Non-pigmented ciliary epithelial cell (primary cell): ENCODE results near the gene HIVEP3.
A peak's percentile ranks its signal among the peaks of the same experiment; 100 is the strongest.
"Not testable (repeated sequence)": the region's sequence is repeated elsewhere in the genome, so short reads cannot be mapped to it uniquely, and the experiment has no call there.

Experiments used
- DNase-seq: peaks from one replicate; pipeline ENCODE4 v3.0.0-alpha.2; 2010; ENCODE audit warnings: low read depth

The HIVEP3 gene

DNA sequence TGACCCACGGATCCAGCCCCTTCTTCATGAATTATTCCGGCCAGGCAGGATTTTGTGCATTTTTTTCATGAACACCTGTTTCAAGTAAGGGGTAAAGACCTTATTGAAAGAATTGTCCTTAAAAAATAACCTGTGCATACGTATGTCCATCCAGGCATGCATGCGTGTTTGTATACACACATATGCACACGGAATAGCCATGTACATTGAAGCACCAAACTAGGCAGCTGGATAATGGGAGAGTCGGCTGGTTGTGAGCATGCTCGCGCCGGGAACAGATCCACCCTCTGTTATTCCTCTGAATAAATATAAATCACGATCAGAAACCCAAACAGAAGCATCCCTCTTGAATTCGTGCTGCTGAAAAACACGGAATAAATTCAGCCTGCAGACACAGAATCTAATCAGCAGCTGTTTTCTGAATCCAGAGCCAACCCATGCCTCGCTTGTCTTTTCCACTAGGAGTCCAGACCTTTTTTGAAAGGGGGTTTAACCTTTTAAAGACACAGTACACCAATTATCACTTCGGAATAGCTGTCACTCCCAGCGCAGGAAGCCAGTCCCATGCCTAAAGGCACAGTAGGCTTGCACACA is at the start of gene HIVEP3:
Gene HIVEP3 (minus strand): TSS at position 473 of the 594 bp plus-strand sequence.
- DNase-seq, result no peak

DNA sequence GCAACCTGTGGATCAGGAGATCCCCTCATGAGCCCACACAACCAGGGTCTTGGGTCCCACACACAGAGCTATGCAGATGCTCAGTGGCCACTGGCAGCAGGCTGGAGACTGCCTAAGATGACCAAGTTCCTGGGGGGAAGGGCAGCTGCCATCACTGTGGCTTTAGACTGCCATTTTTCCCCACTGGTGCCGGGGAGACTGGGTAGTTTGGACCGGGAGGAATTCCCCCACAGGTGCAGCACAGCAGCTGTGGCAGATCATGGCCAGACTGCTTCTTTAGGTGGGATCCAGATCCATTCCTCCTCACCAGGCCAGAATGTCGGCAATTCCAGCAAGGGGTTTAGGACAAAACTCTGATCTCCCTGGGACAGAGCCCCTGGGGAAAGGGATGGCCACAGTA is 45.7 kb upstream of the HIVEP3 start:
- DNase-seq, result no peak

DNA sequence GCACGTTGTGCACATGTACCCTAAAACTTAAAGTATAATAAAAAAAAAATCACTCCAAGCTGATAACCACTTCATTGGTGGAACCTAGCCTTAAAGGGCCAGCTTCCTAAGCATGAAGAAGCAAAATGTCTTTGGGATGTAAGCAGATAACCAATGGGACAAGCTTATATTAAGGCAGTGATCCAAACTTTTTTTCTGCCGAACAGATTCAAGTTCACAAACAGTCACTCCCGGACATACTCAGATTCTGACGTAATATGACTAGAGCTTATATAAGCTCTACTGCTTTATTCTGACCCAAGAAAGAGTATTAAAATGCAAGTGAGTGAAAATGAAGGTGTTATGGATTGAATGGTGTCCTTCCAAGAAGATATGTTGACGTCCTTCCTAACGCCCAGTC is 44.9 kb upstream of the HIVEP3 start:
- no peak for DNase-seq

DNA sequence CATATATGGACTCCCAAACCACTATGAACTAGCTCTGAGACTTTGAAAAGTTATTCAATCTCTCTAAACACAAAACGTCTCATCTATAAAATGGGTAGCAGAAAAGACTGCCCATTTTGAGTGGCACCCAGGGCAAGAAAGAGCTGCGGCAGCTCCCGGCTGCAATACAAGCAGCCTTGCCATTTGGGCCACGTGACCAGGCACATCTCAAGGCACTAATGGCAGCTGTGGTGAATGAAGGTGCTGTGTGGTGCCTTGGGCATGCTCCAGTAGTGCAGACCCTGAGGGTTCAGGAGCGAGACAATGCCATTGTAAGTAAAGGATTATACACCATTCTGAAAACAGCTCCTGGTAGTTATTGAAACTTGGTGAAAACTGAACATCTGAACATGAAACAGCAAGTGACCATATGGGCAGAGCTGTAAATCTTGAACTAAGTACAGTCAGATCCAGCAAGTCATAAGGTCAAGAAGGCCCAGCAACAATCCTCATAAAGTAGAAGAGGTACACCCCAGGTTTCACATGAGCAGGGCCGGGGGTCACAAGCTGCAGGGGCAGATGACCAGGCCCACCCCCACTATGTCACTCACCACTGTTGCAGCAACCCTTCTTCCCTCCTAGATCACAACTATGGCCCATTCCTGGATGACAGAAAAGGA is 39.4 kb upstream of the HIVEP3 start:
- DNase-seq, result no peak

DNA sequence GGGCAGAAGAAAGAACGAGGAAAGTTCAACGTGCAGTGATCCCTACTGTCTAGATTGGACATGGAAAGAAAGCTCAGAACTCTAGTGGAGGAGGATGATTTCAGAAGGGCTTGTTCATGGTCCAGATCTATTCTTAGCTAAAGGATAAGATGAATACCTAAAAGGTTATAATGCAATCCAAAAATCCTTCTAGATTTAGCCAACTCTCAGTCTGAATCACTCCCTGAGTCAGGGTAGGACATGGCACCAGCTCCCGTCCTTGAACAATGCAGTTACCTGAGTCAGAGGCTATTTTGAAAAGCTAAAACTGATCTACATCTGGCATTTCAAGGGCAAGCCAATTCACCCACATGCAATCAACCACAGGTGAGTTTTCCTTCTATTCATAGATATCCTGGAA is 38.8 kb upstream of the HIVEP3 start:
- DNase-seq, result no peak

GRCh38 chr1:41955461-41956159 is 36.9 kb upstream of the HIVEP3 start:
- peak; percentile 85 for DNase-seq

GRCh38 chr1:41954533-41954944 is 35.8 kb upstream of the HIVEP3 start:
- DNase-seq, result peak; percentile 83

GRCh38 chr1:41953291-41953690 is 34.6 kb upstream of the HIVEP3 start:
- no peak for DNase-seq

DNA sequence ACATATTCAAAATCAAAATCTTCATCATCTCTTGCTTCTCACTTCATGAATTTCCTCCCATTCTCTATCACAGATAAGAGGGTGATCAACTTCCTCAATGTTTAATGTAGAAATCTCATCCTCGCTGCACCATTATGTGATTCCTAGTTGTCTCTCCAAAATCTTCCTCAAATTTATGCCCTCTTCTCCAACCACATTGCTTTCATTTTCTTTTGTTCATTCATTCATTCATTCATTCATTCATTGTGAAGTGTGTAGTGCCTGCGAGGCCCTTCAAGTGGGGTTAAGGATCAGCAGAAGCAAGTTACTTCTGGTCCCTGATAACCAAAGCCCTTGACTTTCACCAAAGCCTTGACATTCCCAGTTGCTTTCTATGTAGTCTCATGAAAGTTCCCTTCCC is 33.5 kb upstream of the HIVEP3 start:
- DNase-seq, result no peak

DNA sequence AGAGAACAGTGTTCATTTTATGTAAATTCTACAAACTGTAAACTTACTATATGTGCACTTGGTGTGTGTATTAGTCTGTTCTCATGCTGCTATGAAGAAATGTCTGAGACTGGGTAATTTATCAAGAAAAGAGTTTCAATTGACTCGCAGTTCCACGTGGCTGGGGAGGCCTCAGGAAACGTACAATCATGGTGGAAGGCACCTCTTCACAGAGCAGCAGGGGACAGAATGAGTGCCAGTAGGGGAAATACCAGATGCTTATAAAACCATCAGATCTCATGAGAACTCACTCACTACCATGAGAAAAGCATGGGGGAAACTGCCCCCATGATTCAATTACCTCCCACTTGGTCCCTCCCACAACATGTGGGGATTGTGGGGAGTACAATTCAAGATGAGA is 32.8 kb upstream of the HIVEP3 start:
- DNase-seq, result not testable (repeated sequence)

DNA sequence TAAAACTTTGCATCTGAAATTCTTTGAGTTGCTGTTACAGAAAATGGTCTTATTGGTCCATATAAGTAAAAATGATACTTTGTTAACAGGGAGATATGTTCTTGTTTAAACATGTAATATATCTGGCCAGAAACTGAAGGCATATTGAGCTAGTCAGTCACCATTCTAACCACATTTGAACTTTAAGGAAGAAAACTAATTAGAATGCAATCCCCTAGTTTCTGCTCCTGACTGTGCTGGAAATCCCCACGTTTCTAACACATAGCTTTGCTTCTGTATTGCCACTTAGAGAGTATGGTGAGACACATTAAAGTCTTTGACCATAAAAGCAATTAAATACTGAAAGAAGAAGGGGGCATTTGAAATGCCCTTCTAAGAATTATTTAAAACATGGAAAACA is 32.1 kb upstream of the HIVEP3 start:
- DNase-seq, result no peak

DNA sequence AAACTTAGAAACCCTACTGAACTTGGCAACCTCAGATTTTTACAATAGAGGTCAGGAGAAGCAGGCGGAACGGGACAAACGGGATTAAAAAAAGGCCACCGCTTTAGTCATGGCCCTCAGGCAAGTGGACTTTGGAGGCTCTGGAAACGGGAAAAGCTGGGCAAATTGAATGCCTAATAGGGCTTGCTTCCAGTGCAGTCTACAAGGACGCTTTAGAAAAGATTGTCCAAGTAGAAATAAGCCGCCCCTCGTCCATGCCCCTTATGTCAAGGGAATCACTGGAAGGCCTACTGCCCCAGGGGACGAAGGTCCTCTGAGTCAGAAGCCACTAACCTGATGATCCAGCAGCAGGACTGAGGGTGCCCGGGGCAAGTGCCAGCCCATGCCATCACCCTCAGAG is 27.2 kb upstream of the HIVEP3 start:
- not testable (repeated sequence) for DNase-seq

- no peak for DNase-seq
These were observed 25.0 kb upstream of the HIVEP3 start for GRCh38 chr1:41943717-41944116.

DNA sequence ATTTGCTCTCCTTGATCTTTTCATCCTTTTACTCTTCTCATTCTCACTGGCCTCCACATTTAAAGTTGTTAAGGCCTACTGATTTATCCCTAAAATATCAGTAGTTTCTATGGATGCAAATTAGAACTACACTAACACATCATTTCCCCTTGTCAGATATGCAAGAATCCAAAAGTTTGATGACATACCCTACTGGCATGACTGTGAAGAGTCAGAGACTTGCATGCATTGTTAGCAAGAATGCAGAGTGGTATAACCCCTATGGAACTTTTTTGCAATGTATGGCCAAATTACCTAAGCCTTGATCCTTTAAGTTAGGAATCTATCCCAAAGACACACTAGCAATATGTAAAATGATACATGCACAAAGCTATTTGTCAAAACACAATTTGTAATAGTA is 23.6 kb upstream of the HIVEP3 start:
- DNase-seq, result no peak

GRCh38 chr1:41941381-41941780 is 22.7 kb upstream of the HIVEP3 start:
- no peak for DNase-seq

DNA sequence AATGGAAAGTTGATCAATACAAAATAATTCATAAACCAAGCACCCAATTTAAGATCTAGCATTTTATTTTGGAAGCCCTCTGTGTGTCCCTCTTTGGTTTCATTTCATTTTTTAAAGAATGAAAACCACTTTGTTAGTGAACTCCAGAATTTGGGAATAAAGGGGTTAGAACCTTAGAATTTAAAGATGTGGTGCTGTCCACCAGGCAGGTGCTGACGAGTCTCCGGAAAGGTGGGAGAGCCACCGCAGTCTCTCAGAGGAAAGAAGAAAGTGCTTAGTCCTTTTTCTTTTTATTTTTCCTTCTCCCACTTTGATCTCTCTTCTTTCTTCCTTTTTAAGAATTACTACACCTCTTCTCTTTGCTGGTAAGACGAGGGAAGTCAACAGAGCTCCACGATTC is 20.5 kb upstream of the HIVEP3 start:
- DNase-seq, result no peak

DNA sequence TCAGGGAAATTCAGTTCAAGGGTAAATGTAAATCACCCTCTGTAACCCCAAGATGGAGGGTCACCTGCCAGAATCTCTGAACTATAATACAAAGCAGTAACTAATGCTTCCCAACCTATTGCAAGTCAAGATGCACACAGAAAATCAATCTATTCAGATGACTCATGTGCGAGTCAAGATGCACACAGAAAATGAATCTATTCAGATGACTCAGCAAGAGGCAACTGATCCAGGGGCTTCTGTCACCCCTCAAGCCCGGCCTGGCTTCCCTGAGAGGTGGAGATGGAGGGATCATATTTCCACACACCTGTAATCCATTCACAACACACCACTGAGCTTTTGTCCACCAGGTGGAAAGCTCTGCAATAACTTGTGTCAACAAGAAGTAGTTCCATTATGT is 17.4 kb upstream of the HIVEP3 start:
- no peak for DNase-seq

GRCh38 chr1:41935226-41935625 is 16.5 kb upstream of the HIVEP3 start:
- DNase-seq, result no peak

GRCh38 chr1:41933106-41933505 is 14.4 kb upstream of the HIVEP3 start:
- no peak for DNase-seq

- DNase-seq, result no peak
These were observed 12.9 kb upstream of the HIVEP3 start for GRCh38 chr1:41931578-41931977.

DNA sequence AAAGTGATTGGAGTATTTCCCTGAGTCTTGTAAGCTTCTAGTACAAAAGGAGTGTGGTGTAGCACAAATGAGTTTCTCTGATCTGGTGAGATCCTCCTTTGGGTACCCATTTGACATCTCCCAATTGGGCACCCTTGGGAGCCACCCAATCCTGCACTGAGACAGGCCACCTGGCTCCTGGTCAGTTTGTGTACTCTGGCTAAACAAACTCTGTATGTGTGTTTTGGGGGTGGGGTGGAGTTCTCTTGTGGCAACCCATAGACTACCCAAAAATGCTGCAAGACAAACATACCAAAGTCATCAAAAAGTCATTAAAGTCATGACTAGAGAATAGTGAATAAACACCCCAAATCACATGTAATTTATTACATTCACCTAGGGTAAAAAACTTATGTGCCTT is 8.4 kb upstream of the HIVEP3 start:
- no peak for DNase-seq

- DNase-seq, result no peak
These were observed 7.0 kb upstream of the HIVEP3 start for GRCh38 chr1:41925712-41926111.

GRCh38 chr1:41924911-41925310 is 6.2 kb upstream of the HIVEP3 start:
- DNase-seq, result no peak

GRCh38 chr1:41921271-41921670 is 2.5 kb upstream of the HIVEP3 start:
- not testable (repeated sequence) for DNase-seq
